Fibroblast of skin of back (primary cell): ENCODE results near the gene KRTAP5-6.

Experiments
- DNase-seq: peaks from one replicate; pipeline ENCODE4 v3.0.0-alpha.2; 2013

KRTAP5-6 gene

GRCh38 chr11:1734641-1735081 lies 37.7 kb downstream of the KRTAP5-6 start:
- no peak for DNase-seq

- no peak for DNase-seq
Observed at GRCh38 chr11:1735271-1735670, 38.3 kb downstream of the KRTAP5-6 start.

DNA sequence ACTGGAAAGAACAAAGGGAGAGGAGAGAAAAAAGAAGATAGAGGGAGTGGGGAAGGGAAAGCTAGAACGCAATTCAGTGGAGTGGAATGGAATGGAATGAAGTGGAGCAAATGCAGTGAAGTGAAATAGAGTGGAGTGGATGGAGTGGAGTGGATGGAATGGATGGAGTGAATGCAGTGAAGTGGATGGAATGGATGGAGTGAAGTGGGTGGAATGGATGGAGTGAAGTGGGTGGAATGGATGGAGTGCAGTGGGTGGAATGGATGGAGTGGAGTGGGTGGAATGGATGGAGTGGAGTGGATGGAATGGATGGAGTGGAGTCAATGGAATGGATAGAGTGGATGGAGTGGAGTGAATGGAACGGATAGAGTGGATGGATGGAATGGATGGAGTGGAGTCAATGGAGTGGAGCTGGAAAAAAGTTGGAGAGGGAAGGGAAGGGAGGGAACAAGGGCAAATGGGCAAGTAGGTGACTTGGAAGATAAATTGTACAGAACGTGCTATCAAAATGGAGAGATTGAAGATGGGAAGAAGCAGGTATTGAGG lies 39.5 kb downstream of the KRTAP5-6 start:
- DNase-seq = no peak

DNA sequence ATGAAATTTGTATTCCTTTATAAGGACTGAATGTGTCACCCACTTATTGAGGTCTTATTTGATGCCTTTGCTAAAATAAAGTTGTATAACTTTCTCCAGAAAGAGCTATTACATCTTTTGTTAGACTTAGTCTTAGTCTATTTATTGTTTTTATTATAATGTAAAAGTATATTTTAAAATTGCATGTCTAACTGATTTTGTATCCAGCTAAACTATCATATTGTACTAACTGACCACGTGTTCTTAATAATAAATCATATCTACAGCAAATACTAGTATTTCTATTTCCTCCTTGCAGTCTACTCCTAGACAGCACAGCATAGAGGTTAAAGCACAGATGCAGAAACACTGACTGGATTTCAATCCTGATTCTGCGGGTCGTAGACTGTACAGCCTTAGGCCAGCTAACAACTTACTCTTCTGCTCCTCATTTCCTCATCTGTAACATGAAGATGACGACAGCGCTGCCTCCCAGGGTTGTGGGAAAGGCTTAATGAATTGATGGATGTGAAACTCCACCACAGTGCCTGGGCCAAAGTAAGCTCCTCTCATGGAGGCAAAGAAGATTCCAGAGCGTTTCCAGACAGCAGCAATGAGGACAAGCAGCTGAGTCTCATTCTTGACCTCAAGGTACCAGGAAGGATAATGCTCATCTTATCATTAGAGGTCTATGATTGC lies 40.2 kb downstream of the KRTAP5-6 start:
- DNase-seq = no peak

DNA sequence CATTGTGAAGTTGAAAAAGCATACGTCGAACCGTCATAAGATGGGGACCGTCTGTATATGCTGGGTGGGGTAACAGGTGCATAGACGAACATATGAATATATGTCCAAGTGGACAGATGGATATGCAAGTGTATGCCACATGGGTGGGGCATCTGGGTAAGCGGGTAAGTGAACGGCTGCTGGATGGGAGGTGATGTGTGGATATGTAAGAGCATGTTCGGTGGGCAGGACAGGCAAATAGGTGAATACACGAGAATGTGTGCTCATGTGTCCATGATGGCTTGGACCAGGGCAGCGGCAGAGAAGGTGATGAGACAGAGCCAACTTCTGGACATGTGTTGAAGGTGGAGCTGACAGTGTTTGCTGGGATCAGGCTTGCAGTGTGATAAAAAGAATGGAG lies 41.4 kb downstream of the KRTAP5-6 start:
- DNase-seq = no peak

DNA sequence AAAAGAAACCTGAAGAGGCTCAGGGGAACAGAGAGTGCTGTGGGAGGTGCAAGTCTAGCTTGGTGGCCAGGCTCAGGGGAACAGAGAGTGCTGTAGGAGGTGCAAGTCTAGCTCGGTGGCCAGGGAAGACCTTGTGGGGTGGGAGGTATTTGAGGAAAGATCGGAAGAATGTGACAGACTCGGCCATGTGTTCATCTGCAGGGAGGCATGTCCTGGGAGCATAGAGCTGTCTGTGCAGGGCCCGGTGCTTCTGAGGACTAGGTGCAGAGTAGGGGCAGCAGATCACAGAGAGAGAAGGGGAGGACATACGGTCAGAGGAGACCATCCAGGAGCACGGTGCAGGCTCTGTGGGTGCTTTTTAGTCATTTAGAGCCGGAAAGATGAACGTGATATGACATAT lies 42.6 kb downstream of the KRTAP5-6 start:
- DNase-seq = no peak

- no peak for DNase-seq
Observed at GRCh38 chr11:1740786-1741530, 44.0 kb downstream of the KRTAP5-6 start.

DNA sequence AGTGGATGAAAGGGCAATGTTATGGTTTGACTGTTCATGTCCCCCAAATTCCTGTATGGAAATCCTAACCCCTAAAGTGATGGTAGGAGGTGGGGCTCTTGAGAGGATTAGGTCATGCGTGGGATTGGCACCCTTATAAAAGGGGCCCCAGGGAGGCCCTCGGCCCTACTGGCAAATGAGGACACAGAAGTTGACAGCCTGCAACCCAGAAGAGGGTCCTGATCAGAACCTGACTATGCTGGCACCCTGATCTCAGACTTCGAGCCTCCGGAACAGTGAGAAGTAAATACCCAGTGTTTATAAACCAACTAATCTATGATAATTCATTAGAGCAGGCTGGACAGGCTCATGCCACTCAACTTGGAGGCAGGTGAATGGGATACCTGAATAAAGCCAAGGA lies 44.7 kb downstream of the KRTAP5-6 start:
- DNase-seq = no peak

DNA sequence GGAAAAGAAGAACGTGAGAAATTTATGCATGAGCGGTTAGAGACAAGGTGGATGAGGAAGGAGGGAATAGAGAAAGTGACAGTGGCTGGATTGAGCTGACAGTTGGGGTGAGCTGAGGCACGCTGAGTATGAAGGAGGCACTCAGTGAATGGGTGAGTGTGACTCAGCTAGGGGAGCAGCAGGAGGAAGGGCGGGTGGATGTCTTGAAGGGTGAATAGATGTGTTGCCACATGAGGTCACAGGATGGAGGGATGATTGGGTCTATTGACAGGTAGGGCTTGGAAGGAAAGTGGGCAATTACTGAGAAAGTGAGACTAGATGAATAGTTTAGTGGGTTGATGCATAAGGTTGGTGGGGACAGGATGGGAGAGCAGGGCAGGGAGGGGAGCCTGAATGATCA lies 45.4 kb downstream of the KRTAP5-6 start:
- no peak for DNase-seq

DNA sequence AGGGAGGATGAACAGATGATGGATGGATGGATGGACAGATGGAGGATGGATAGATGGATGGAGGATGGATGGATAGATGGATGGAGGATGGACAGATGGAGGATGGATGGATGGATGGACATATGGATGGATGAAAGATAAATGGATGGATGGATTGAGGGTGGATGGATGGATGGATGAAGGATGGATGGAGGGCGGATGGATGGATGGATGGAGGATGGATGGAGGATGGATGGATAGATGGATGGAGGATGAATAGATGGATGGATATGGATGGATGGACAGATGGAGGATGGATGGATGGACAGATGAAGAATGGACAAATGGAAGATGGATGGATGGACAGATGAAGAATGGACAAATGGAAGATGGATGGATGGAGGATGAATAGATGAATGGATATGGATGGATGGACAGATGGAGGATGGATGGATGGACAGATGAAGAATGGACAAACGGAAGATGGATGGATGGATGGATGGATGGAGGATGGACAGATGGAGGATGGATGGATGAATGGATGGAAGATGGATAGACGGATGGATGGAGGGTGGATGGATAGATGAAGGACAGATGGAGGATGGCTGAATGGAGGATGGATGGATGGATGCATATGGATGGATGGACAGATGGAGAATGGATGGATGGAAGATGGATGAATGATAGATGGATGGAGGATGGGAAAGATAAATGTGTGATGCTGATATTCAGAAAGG lies 46.0 kb downstream of the KRTAP5-6 start:
- no peak for DNase-seq

DNA sequence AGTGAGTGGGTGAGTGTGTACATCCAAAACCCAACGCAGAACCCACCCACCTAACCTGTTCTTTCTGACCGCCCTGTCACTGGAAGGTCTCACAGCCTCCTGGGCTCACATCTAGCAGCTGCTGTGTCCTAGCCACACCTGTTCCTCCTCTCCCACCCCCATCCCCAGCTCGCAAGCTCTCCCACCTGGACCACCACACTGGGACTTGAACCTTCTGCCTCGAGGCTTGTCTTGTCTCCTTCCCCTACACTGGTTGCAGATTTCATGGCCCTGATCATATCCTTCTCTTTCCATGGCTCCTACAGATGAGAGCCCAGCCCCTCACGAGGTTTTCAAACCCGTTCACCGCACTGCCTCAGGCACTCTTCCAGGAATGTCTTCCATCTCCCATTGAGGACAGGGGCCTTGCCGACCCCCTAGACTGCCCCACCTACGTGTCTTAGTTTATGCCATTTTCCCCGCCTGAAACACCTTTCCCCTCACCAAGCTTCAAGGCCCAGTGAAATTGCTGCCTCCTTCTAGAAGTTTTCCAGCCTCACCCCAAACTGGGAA lies 46.7 kb downstream of the KRTAP5-6 start:
- DNase-seq = no peak

DNA sequence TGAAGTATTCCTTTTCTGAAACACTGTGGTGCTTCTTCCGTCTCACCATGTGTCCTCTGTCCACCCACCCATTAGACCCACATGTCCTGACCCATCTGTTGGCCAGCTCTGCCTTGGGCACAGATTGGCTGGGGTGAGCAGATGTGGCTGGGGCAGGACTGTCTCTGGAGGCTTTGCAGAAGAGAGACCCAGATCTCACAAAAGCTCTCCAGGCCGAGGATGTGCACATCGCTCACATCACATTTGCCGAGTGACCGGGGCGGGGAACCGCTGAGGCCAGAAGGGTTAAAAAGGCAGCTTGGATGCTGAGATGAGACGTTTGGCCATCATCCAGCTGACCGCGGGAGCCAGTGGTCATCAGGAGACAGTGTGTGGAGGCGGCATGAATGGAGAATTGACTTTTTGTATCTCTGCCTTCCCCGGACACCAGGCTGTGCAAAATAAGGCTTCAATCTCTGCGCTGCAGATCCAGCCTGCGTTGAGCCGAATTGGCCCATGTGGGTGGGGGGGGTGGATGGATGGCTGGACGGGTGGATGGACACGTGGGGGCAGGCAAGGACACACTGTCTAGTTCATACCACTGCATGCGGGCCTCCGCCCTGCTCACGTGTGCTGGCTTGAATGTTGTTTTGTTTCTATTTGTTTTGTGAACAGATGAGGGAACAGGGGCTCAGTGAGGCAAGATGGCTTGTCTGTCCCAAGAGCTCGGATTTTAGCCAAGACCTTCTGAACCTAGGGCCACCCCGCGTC lies 47.3 kb downstream of the KRTAP5-6 start:
- no peak for DNase-seq

DNA sequence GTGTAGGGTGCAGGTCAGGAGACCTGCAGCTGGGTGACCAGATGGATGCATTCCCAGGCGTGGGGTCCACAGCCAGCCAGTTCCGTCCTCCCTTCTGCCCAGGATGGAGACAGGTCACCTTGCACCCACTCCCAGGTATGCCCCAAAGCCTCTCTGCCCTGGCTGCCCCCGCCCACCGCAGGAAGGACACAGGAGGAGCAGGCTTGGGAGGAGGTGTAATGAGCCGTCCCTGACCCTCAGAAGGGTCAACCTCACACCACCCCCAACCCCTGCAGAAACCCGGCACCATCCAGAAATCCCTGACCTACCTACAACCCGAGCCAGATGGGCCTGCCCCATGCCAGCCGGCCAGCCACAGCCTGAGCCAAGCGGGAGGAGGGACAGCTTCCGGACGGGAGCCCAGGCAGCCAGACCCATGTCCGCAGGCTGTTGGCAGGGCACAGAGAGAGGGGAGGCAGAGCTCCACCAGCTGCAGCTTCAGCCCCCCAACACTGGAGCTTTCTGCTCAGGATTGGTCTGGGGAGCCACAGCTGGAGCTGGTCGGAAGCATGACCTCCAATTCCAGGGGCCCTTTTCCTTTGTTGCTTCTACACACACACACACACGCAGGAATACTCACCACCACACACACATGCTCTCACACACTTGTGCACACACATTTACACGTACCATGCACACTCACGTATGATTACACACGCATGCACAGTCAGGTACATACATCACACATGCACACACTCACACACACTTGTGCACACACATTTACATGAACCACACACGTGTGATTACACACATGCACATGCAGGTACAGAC lies 48.1 kb downstream of the KRTAP5-6 start:
- DNase-seq = no peak

DNA sequence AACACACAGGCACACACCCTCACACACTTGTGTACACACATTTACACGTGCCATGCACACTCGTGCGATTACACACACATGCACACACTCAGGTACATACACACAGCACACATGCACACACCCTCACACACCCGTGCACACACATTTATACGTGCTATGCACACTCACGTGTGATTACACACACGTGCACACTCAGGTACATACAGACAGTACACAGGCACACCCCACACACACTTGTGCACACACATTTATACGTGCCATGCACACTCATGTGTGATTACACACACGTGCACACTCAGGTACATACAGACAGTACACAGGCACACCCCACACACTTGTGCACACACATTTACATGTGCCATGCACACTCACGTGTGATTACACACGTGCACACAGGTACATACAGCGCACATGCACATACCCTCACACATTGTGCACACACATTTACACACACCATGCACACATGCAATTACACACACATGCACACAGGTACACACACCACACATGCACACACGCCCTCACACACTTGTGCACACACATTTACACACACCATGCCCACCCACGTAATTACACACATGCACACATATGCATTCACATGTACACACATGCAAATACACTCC lies 48.8 kb downstream of the KRTAP5-6 start:
- DNase-seq = no peak

- DNase-seq = no peak
Observed at GRCh38 chr11:1746511-1746931, 49.5 kb downstream of the KRTAP5-6 start.

- no peak for DNase-seq
Observed at GRCh38 chr11:1746956-1747752, 50.2 kb downstream of the KRTAP5-6 start.
